Naive thymus-derived CD4-positive, alpha-beta T cell (primary cell): ENCODE data around the gene HIGD2A. TPM values are rescaled to one million over a fixed set of nuclear protein-coding genes. Genes with fewer than 3 reads are reported as not detected.
A peak's percentile ranks its signal among the peaks of the same experiment; 100 is the strongest.

Experiments
- ATAC-seq: fragments of 150-1000 bp; cut with Tn5 transposase; 2 replicates; pipeline ENCODE4 v1.10.0; 2021; ENCODE audit warnings: mild to moderate bottlenecking, moderate library complexity
- CTCF ChIA-PET: fragments of 350-600 bp; sonication (Branson Sonifier 250); formaldehyde crosslinking; loops from one replicate; lab custom pipeline; 2021; ENCODE audit warnings: antibody characterized with exemption; lab: Charles Lee
- POLR2A ChIA-PET: fragments of 350-600 bp; sonication (Branson Sonifier 250); formaldehyde crosslinking; loops from one replicate; lab custom pipeline; 2021; ENCODE audit warnings: antibody characterized with exemption, inconsistent platforms; lab: Charles Lee
- DNase-seq, 9 donors: peaks; one replicate each; pipeline versions ENCODE4 v3.0.0 to v3.0.0-alpha.2; 2020 to 2022; ENCODE audit warnings: mixed read lengths in 1 of 9
- H3K27ac ChIP-seq: one replicate; pipeline ENCODE4 v1.7.0; 2013; ENCODE audit warnings: mild to moderate bottlenecking, low read depth, low read length, moderate library complexity
- H3K27me3 ChIP-seq, 2 donors: one replicate each; pipeline ENCODE4 v1.7.0; 2013; ENCODE audit warnings: low read length in 2 of 2, mild to moderate bottlenecking in 2 of 2, moderate library complexity in 2 of 2; ENCODE audit not compliant: control insufficient read depth in 2 of 2, insufficient read depth in 2 of 2
- H3K36me3 ChIP-seq, 3 experiments: 1 replicate in 2 of 3; 2 replicates in 1 of 3; pipeline ENCODE4 v1.7.0; 2013; ENCODE audit warnings: low read length in 3 of 3, mild to moderate bottlenecking in 3 of 3, moderate library complexity in 1 of 3; ENCODE audit not compliant: insufficient read depth in 3 of 3, control insufficient read depth in 2 of 3
- H3K4me1 ChIP-seq, 2 donors: one replicate each; pipeline ENCODE4 v1.7.0; 2013; ENCODE audit warnings: low read length in 2 of 2, mild to moderate bottlenecking in 2 of 2, moderate library complexity in 1 of 2; ENCODE audit not compliant: control insufficient read depth in 2 of 2, insufficient read depth in 2 of 2
- H3K4me3 ChIP-seq: 2 replicates; pipeline ENCODE4 v1.7.0; 2013; ENCODE audit warnings: mild to moderate bottlenecking, low read length
- H3K9me3 ChIP-seq, 3 experiments: 1 replicate in 2 of 3; 2 replicates in 1 of 3; pipeline ENCODE4 v1.7.0; 2013; ENCODE audit warnings: low read length in 3 of 3; ENCODE audit not compliant: control insufficient read depth in 2 of 3
- H3K27ac Mint-ChIP-seq, 9 donors: one replicate each; pipeline ENCODE4 v1.8.0; 2020 to 2022; ENCODE audit warnings: mixed read lengths in 9 of 9, mild to moderate bottlenecking in 8 of 9, moderate library complexity in 5 of 9, inconsistent platforms in 2 of 9
- H3K27me3 Mint-ChIP-seq, 5 donors: one replicate each; pipeline ENCODE4 v1.8.0; 2021 to 2022; ENCODE audit warnings: mixed read lengths in 5 of 5, mild to moderate bottlenecking in 1 of 5
- H3K36me3 Mint-ChIP-seq, 5 donors: one replicate each; pipeline ENCODE4 v1.8.0; 2020 to 2022; ENCODE audit warnings: mixed read lengths in 5 of 5, mild to moderate bottlenecking in 3 of 5, inconsistent platforms in 1 of 5
- H3K4me1 Mint-ChIP-seq, 7 donors: one replicate each; pipeline ENCODE4 v1.8.0; 2020 to 2022; ENCODE audit warnings: mixed read lengths in 7 of 7, mild to moderate bottlenecking in 3 of 7, inconsistent platforms in 1 of 7
- H3K4me3 Mint-ChIP-seq, 10 donors: one replicate each; pipeline ENCODE4 v1.8.0; 2020 to 2022; ENCODE audit warnings: mild to moderate bottlenecking in 10 of 10, mixed read lengths in 10 of 10, moderate library complexity in 6 of 10, inconsistent platforms in 2 of 10
- H3K9me3 Mint-ChIP-seq, 11 donors: one replicate each; pipeline ENCODE4 v1.8.0; 2020 to 2022; ENCODE audit warnings: mixed read lengths in 11 of 11, mild to moderate bottlenecking in 4 of 11, inconsistent platforms in 1 of 11, moderate library complexity in 1 of 11
- intact Hi-C, 2 donors: fragments of 100-400 bp; cut with micrococcal nuclease; formaldehyde crosslinking; loops; one replicate each; pipeline ENCODE4 v1.15.1; 2023
- polyA plus RNA-seq, 2 donors: library from polyadenylated mRNA; unstranded; fragments of 300-500 nt; fragmentation: Illumina TruSeq; gene quantifications; one replicate each; pipeline ENCODE4 v1.2.3, GENCODE V29; 2021
- total RNA-seq, 6 experiments: library from RNA in 5 of 6; stranded (reverse) in 5 of 6; gene quantifications; 1 replicate in 5 of 6; 2 replicates in 1 of 6; pipeline ENCODE4 v1.2.3 and lab custom pipeline; 2021 to 2026

HIGD2A gene
- total and polyA plus RNA-seq, 7 experiments from 2014 or later, result 86.8 to 282 (median 114) TPM

GRCh38 chr5:176389135-176390123 is 878 bp downstream of the HIGD2A start:
- Histone ChIP-seq H3K27me3 (no peaks in the 10 kb centered on the region), H3K36me3 (peaks cover 0 to 40% (median 5%) of the 10 kb centered on the region in 3 experiments), H3K4me1 (peaks cover 18% of the 10 kb centered on the region in 2 donors), H3K4me3 (peak overlapping the region; percentile 95), H3K27ac (peak overlapping the region; percentile 93), H3K9me3 (no peaks in the 10 kb centered on the region)
- Mint-ChIP-seq H3K9me3 (peaks cover 0 to 1% (median 0%) of the 10 kb centered on the region in 11 donors), H3K4me1 (peaks cover 14 to 42% (median 35%) of the 10 kb centered on the region in 7 donors), H3K4me3 (peak overlapping the region; percentile 94 to 100 (median 99)), H3K27me3 (no peaks in the 10 kb centered on the region), H3K36me3 (peaks cover 0 to 11% (median 3%) of the 10 kb centered on the region in 5 donors), H3K27ac (peak overlapping the region; percentile 91 to 100 (median 99))
- intact Hi-C loops, result loop anchor here (1.0 to 10.0 kb wide), 10 partner anchors 24 to 961 kb away; partner anchors contain the start of genes CLTB (in 2 of the 2), FAF2 (in 2 of the 2), UIMC1 (in 2 of the 2) and ARL10 (in 1 of the 2)
- CTCF ChIA-PET, result interaction anchor here (0.6 to 0.7 kb wide), 2 partner anchors 28 to 30 kb away, joined by 3 to 5 read pairs; no protein-coding TSS in a partner anchor
- ATAC-seq (peak; percentile 45), DNase-seq (no peak)
- POLR2A ChIA-PET, result interaction anchor here (0.6 to 4.8 kb wide), 7 partner anchors 22 to 148 kb away, joined by 3 to 53 read pairs (median 5); partner anchors contain the start of genes FAF2, KIAA1191 and RNF44

DNA sequence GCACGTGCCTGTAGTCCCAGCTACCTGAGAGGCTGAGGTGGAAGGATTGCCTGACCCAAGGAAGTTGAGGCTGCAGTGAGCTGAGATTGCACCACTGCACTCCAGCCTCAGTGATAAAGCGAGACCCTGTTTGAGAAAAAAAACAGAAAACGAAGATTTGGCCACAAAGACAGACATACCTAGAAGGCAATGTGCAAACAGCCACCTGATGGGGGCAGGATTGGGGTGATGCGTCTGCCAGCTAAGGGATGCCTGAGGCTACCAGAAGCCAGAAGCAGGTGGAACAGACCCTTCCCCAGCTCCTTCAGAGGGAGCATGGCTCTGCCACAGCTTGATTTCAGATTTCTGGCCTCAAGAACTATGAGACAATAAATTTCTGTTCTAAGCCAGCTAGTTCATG is 2.9 kb downstream of the HIGD2A start:
- POLR2A ChIA-PET, result interaction anchor here (1.0 to 2.9 kb wide), 3 partner anchors 24 to 146 kb away, joined by 3 to 10 read pairs (median 6); partner anchors contain the start of genes KIAA1191 and RNF44
- H3K36me3 ChIP-seq, result peaks cover 0 to 33% (median 0%) of the 10 kb centered on the region in 3 experiments

DNA sequence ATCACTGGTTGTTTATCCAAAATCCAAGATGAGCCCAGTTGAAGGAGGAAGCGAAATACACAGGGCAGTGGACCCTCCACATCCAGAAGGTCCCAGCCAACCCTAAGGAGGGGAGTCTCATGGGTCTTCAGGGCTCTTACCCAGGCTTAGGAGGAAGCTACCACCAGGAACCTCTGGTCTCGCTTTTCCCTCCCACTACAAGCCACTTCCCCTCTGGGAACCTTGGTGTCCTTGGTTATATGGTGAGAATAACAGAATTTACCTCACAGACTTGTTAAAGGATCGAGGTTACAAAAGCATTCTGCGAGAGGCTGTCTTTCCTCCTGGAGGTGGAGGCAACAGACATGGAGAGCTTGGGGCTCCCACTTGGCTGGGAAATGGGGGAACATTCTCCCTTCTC is 3.4 kb downstream of the HIGD2A start:
- H3K27me3 Mint-ChIP-seq, result no peaks in the 10 kb centered on the region
- no peak overlapping the region for H3K4me3 Mint-ChIP-seq
- no peak overlapping the region for H3K4me3 ChIP-seq
- peaks cover 10 to 28% (median 19%) of the 10 kb centered on the region in 7 donors for H3K4me1 Mint-ChIP-seq
- intact Hi-C loops, result no loop called here
- POLR2A ChIA-PET, result interaction anchor here (1.0 to 2.9 kb wide), 4 partner anchors 24 to 145 kb away, joined by 3 to 10 read pairs (median 5); partner anchors contain the start of genes KIAA1191 and RNF44
- H3K27me3 ChIP-seq, result no peaks in the 10 kb centered on the region
- H3K27ac ChIP-seq, result no peak overlapping the region
- CTCF ChIA-PET, result interaction anchor here (0.7 kb wide), 1 partner anchor 175 kb away, joined by 3 read pairs; no protein-coding TSS in a partner anchor
- ATAC-seq (no peak), DNase-seq (no peak)
- peaks cover 0 to 38% (median 0%) of the 10 kb centered on the region in 3 experiments for H3K36me3 ChIP-seq
- peak overlapping the region in 2 of 9 donors; percentile 21 to 75 for H3K27ac Mint-ChIP-seq
- H3K4me1 ChIP-seq, result peaks cover 15 to 17% of the 10 kb centered on the region in 2 donors
- peaks cover 0 to 10% (median 0%) of the 10 kb centered on the region in 5 donors for H3K36me3 Mint-ChIP-seq
- H3K9me3 ChIP-seq, result no peaks in the 10 kb centered on the region
- peaks cover 0 to 1% (median 0%) of the 10 kb centered on the region in 11 donors for H3K9me3 Mint-ChIP-seq

More for the DNA sequence above, 2.9 kb downstream of the HIGD2A start:
- CTCF ChIA-PET, result interaction anchor here (0.7 kb wide), 1 partner anchor 176 kb away, joined by 3 read pairs; no protein-coding TSS in a partner anchor
- intact Hi-C loops, result no loop called here
- H3K4me1 ChIP-seq, result peaks cover 16 to 18% of the 10 kb centered on the region in 2 donors
- H3K4me1 Mint-ChIP-seq, result peaks cover 14 to 33% (median 24%) of the 10 kb centered on the region in 7 donors
- peaks cover 0 to 1% (median 0%) of the 10 kb centered on the region in 11 donors for H3K9me3 Mint-ChIP-seq
- H3K4me3 ChIP-seq, result no peak overlapping the region
- no peak for DNase-seq
- H3K27me3 ChIP-seq, result no peaks in the 10 kb centered on the region
- H3K27ac Mint-ChIP-seq, result peak overlapping the region in 4 of 9 donors; percentile 13 to 100 (median 48)
- H3K9me3 ChIP-seq, result no peaks in the 10 kb centered on the region
- H3K27ac ChIP-seq, result no peak overlapping the region
- no peak for ATAC-seq
- H3K4me3 Mint-ChIP-seq, result no peak overlapping the region
- H3K36me3 Mint-ChIP-seq, result peaks cover 0 to 9% (median 0%) of the 10 kb centered on the region in 5 donors
- no peaks in the 10 kb centered on the region for H3K27me3 Mint-ChIP-seq

DNA sequence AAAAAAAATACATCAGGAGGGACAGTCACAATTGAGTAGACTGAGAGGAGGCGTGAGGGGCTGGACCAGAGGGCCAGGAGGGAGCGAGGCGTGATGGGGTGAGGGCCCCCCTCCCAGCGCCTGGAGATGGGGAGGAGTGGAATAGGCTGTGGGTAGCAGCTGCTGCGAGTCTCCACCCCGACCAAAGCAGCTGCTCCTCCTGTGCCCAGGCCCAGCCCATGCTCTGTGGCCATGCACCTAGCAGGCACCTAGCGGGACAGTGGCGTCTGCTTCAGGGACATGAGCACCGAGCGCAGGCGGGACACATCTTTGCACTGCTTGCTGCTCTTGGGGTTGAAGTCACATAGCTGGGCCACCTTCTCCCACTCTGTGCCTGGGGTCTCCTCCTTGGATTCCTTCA is 4.0 kb downstream of the HIGD2A start:
- intact Hi-C loops, result no loop called here
- Mint-ChIP-seq H3K27ac (peak overlapping the region in 1 of 9 donors; percentile 21), H3K9me3 (peaks cover 0 to 1% (median 0%) of the 10 kb centered on the region in 11 donors), H3K4me1 (peaks cover 5 to 22% (median 14%) of the 10 kb centered on the region in 7 donors), H3K4me3 (no peak overlapping the region), H3K36me3 (peaks cover 0 to 11% (median 0%) of the 10 kb centered on the region in 5 donors), H3K27me3 (no peaks in the 10 kb centered on the region)
- ChIA-PET CTCF (no interaction called here), POLR2A (interaction anchor here (1.0 to 2.9 kb wide), 3 partner anchors 23 to 143 kb away, joined by 3 to 10 read pairs (median 4); partner anchors contain the start of gene KIAA1191)
- H3K27ac ChIP-seq, result no peak overlapping the region
- peaks cover 0 to 43% (median 0%) of the 10 kb centered on the region in 3 experiments for H3K36me3 ChIP-seq
- DNase-seq, result no peak
- no peak for ATAC-seq
- no peaks in the 10 kb centered on the region for H3K27me3 ChIP-seq
- peaks cover 10 to 12% of the 10 kb centered on the region in 2 donors for H3K4me1 ChIP-seq
- H3K9me3 ChIP-seq, result no peaks in the 10 kb centered on the region
- H3K4me3 ChIP-seq, result no peak overlapping the region

DNA sequence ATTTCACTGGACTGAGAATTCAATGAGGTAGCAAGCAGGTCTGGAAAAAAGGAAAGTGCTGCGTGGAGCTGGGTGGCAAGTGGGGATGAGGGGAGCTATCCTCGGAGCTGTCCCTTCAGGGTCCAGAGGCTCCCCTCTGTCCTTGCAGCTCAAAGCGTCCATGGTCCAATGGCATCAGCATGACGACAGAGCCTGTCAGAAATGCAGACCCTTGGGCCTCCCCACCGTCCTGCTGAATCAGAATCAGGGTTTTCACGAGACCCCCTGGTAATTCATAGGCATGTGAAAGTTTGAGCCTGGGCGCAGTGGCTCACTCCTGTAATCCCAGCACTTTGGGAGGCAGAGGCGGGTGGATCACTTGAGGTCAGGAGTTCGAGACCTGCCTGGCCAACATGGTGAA is 5.5 kb downstream of the HIGD2A start:
- POLR2A ChIA-PET, result interaction anchor here (1.1 kb wide), 1 partner anchor 144 kb away, joined by 3 read pairs; no protein-coding TSS in a partner anchor
- intact Hi-C loops, result no loop called here
- Mint-ChIP-seq H3K9me3 (peaks cover 0 to 1% (median 0%) of the 10 kb centered on the region in 11 donors), H3K4me3 (no peak overlapping the region), H3K36me3 (peaks cover 0 to 17% (median 0%) of the 10 kb centered on the region in 5 donors), H3K27me3 (no peaks in the 10 kb centered on the region), H3K4me1 (peaks cover 0 to 9% (median 4%) of the 10 kb centered on the region in 7 donors), H3K27ac (peak overlapping the region in 1 of 9 donors; percentile 32)
- ATAC-seq (no peak), DNase-seq (no peak)
- peaks cover 0 to 46% (median 0%) of the 10 kb centered on the region in 3 experiments for H3K36me3 ChIP-seq
- CTCF ChIA-PET, result no interaction called here
- H3K9me3 ChIP-seq, result no peaks in the 10 kb centered on the region
- H3K27me3 ChIP-seq, result no peaks in the 10 kb centered on the region
- H3K4me1 ChIP-seq, result peaks cover 6 to 7% of the 10 kb centered on the region in 2 donors
- no peak overlapping the region for H3K4me3 ChIP-seq
- H3K27ac ChIP-seq, result no peak overlapping the region
